Measurements from ENCODE around the gene ANKFN1.

ANKFN1 gene

GRCh38 chr17:56152874-56153602 is at the start of gene ANKFN1:
Gene ANKFN1, plus strand, starts transcription at chr17:56153475. Its CDS starts 59,193 bp downstream, at chr17:56212668.
- no peak for DNase-seq (ENCODE audit: low spot score)

GRCh38 chr17:56108811-56109284 is 44.4 kb upstream of the ANKFN1 start:
- no peak for DNase-seq (ENCODE audit: low spot score)

GRCh38 chr17:56109836-56110235 is 43.4 kb upstream of the ANKFN1 start:
- DNase-seq (ENCODE audit: low spot score) = no peak

- DNase-seq (ENCODE audit: low spot score) = no peak
Measured at GRCh38 chr17:56110463-56111135, 42.7 kb upstream of the ANKFN1 start.

GRCh38 chr17:56111706-56112485 is 41.4 kb upstream of the ANKFN1 start:
- no peak for DNase-seq (ENCODE audit: low spot score)

GRCh38 chr17:56113486-56113885 is 39.8 kb upstream of the ANKFN1 start:
- DNase-seq (ENCODE audit: low spot score) = no peak

GRCh38 chr17:56114469-56114868 is 38.8 kb upstream of the ANKFN1 start:
- no peak for DNase-seq (ENCODE audit: low spot score)

GRCh38 chr17:56119191-56119590 is 34.1 kb upstream of the ANKFN1 start:
- DNase-seq (ENCODE audit: low spot score) = no peak

- no peak for DNase-seq (ENCODE audit: low spot score)
Measured at GRCh38 chr17:56119936-56120335, 33.3 kb upstream of the ANKFN1 start.

- no peak for DNase-seq (ENCODE audit: low spot score)
Measured at GRCh38 chr17:56121191-56122051, 31.9 kb upstream of the ANKFN1 start.

GRCh38 chr17:56125830-56126819 is 27.1 kb upstream of the ANKFN1 start:
- no peak for DNase-seq (ENCODE audit: low spot score)

GRCh38 chr17:56130026-56130425 is 23.2 kb upstream of the ANKFN1 start:
- no peak for DNase-seq (ENCODE audit: low spot score)

- DNase-seq (ENCODE audit: low spot score) = no peak
Measured at GRCh38 chr17:56130631-56131030, 22.6 kb upstream of the ANKFN1 start.

GRCh38 chr17:56131431-56131830 is 21.8 kb upstream of the ANKFN1 start:
- DNase-seq (ENCODE audit: low spot score) = no peak

GRCh38 chr17:56136301-56136700 is 17.0 kb upstream of the ANKFN1 start:
- DNase-seq (ENCODE audit: low spot score) = no peak

- no peak for DNase-seq (ENCODE audit: low spot score)
Measured at GRCh38 chr17:56141046-56141839, 12.0 kb upstream of the ANKFN1 start.

- DNase-seq (ENCODE audit: low spot score) = no peak
Measured at GRCh38 chr17:56142325-56142724, 10.9 kb upstream of the ANKFN1 start.

GRCh38 chr17:56142781-56143180 is 10.5 kb upstream of the ANKFN1 start:
- DNase-seq (ENCODE audit: low spot score) = no peak

GRCh38 chr17:56144223-56144622 is 9.1 kb upstream of the ANKFN1 start:
- no peak for DNase-seq (ENCODE audit: low spot score)

GRCh38 chr17:56146534-56146933 is 6.7 kb upstream of the ANKFN1 start:
- DNase-seq (ENCODE audit: low spot score) = no peak
